ENCODE data around the gene PALLD. TPM values are rescaled to one million over a fixed set of nuclear protein-coding genes. Genes with fewer than 3 reads are reported as not detected.

Gene PALLD
- total RNA-seq, 4 donors from 2014 or later: 60.2 to 437 (median 118) TPM

- peaks cover 0 to 11% (median 0%) of the 10 kb centered on the region in 4 donors for H3K27me3 ChIP-seq
- H3K9me3 ChIP-seq: no peaks in the 10 kb centered on the region
- intact Hi-C loops (cut with DNase I): no loop called here
- H3K27ac ChIP-seq: no peak overlapping the region
- no peaks in the 10 kb centered on the region for H3K36me3 ChIP-seq
- TF ChIP-seq CTCF (IDR thresholded peaks at IDR 0.05) (no peak), POLR2A (IDR thresholded peaks at IDR 0.05) (no peak)
- H3K4me3 ChIP-seq: no peak overlapping the region
- DNase-seq: no peak
- WGBS, 2 donors: 89 to 95% methylated on average over 3 of the region's 3 CpGs
- H3K4me1 ChIP-seq: peaks cover 0 to 17% (median 0%) of the 10 kb centered on the region in 3 donors
Measured at GRCh38 chr4:168557658-168558057, 60.8 kb downstream of the PALLD start.

- Histone ChIP-seq H3K36me3 (no peaks in the 10 kb centered on the region), H3K27me3 (peaks cover 0 to 11% (median 0%) of the 10 kb centered on the region in 4 donors), H3K9me3 (no peaks in the 10 kb centered on the region), H3K4me1 (peaks cover 0 to 17% (median 0%) of the 10 kb centered on the region in 3 donors), H3K27ac (no peak overlapping the region), H3K4me3 (no peak overlapping the region)
- WGBS, 2 donors: 48 to 71% methylated on average over 1 of the region's 1 CpG
- no peak for TF ChIP-seq POLR2A (IDR thresholded peaks at IDR 0.05)
- no peak for TF ChIP-seq CTCF (IDR thresholded peaks at IDR 0.05)
- intact Hi-C loops (cut with DNase I): no loop called here
- no peak for DNase-seq
Measured at GRCh38 chr4:168558599-168558998, 61.7 kb downstream of the PALLD start.

- Histone ChIP-seq H3K4me1 (peaks cover 0 to 17% (median 0%) of the 10 kb centered on the region in 3 donors), H3K27ac (peak overlapping the region in 1 of 4 donors; percentile 4), H3K27me3 (peaks cover 0 to 11% (median 0%) of the 10 kb centered on the region in 4 donors), H3K4me3 (no peak overlapping the region), H3K36me3 (no peaks in the 10 kb centered on the region), H3K9me3 (no peaks in the 10 kb centered on the region)
- 54 to 58% methylated on average over 3 of the region's 3 CpGs for WGBS, 2 donors
- no peak for DNase-seq
- intact Hi-C loops (cut with DNase I): no loop called here
- no peak for TF ChIP-seq CTCF (IDR thresholded peaks at IDR 0.05)
- no peak for TF ChIP-seq POLR2A (IDR thresholded peaks at IDR 0.05)
Measured at GRCh38 chr4:168560184-168561180, 63.6 kb downstream of the PALLD start.

GRCh38 chr4:168562041-168562571 lies 65.3 kb downstream of the PALLD start:
- peaks cover 0 to 17% (median 0%) of the 10 kb centered on the region in 3 donors for H3K4me1 ChIP-seq
- intact Hi-C loops (cut with DNase I): no loop called here
- H3K27me3 ChIP-seq: peaks cover 0 to 11% (median 0%) of the 10 kb centered on the region in 4 donors
- no peak overlapping the region for H3K27ac ChIP-seq
- TF ChIP-seq POLR2A (IDR thresholded peaks at IDR 0.05): no peak
- TF ChIP-seq CTCF (IDR thresholded peaks at IDR 0.05): no peak
- no peaks in the 10 kb centered on the region for H3K9me3 ChIP-seq
- H3K36me3 ChIP-seq: no peaks in the 10 kb centered on the region
- no peak for DNase-seq
- 43 to 49% methylated on average over 3 of the region's 3 CpGs for WGBS, 2 donors
- no peak overlapping the region for H3K4me3 ChIP-seq

GRCh38 chr4:168564023-168564422 lies 67.2 kb downstream of the PALLD start:
- no peak overlapping the region for H3K27ac ChIP-seq
- intact Hi-C loops (cut with DNase I): no loop called here
- H3K27me3 ChIP-seq: no peaks in the 10 kb centered on the region
- H3K4me3 ChIP-seq: no peak overlapping the region
- 88 to 90% methylated on average over 3 of the region's 3 CpGs for WGBS, 2 donors
- H3K9me3 ChIP-seq: no peaks in the 10 kb centered on the region
- TF ChIP-seq POLR2A (IDR thresholded peaks at IDR 0.05) (no peak), CTCF (IDR thresholded peaks at IDR 0.05) (no peak)
- H3K4me1 ChIP-seq: peaks cover 0 to 19% (median 0%) of the 10 kb centered on the region in 3 donors
- no peaks in the 10 kb centered on the region for H3K36me3 ChIP-seq
- no peak for DNase-seq

Measured in esophagus squamous epithelium (tissue), 5 donors.